Measurements from ENCODE around the gene RTP5. TPM values are rescaled to one million over a fixed set of nuclear protein-coding genes. Genes with fewer than 3 reads are reported as not detected.
A peak's percentile ranks its signal among the peaks of the same experiment; 100 is the strongest.
"Not testable (repeated sequence)": the region's sequence is repeated elsewhere in the genome, so short reads cannot be mapped to it uniquely, and the experiment has no call there.

The RTP5 gene
- total RNA-seq, 1 donor: not detected

GRCh38 chr2:241827394-241827793 lies 42.1 kb upstream of the RTP5 start:
- no peak overlapping the region for H3K4me3 ChIP-seq (ENCODE audit: low read depth, low read length)
- no peak for TF ChIP-seq CTCF (IDR thresholded peaks at IDR 0.05; ENCODE audit: insufficient read depth, low read length)
- DNase-seq (ENCODE audit: low read depth): no peak

- TF ChIP-seq CTCF (IDR thresholded peaks at IDR 0.05; ENCODE audit: insufficient read depth, low read length): no peak
- peak; percentile 64 for DNase-seq (ENCODE audit: low read depth)
- no peak overlapping the region for H3K4me3 ChIP-seq (ENCODE audit: low read depth, low read length)
These were observed 36.3 kb upstream of the RTP5 start for GRCh38 chr2:241833101-241833663.

GRCh38 chr2:241833756-241834526 lies 35.6 kb upstream of the RTP5 start:
- not testable (repeated sequence) for DNase-seq (ENCODE audit: low read depth); H3K4me3 ChIP-seq (ENCODE audit: low read depth, low read length)

- DNase-seq (ENCODE audit: low read depth): no peak
- no peak overlapping the region for H3K4me3 ChIP-seq (ENCODE audit: low read depth, low read length)
- TF ChIP-seq CTCF (IDR thresholded peaks at IDR 0.05; ENCODE audit: insufficient read depth, low read length): no peak
These were observed 34.9 kb upstream of the RTP5 start for GRCh38 chr2:241834527-241835210.

- H3K4me3 ChIP-seq (ENCODE audit: low read depth, low read length): no peak overlapping the region
- DNase-seq (ENCODE audit: low read depth): no peak
- TF ChIP-seq CTCF (IDR thresholded peaks at IDR 0.05; ENCODE audit: insufficient read depth, low read length): no peak
These were observed 33.9 kb upstream of the RTP5 start for GRCh38 chr2:241835611-241836010.

GRCh38 chr2:241836292-241836691 lies 33.2 kb upstream of the RTP5 start:
- no peak for TF ChIP-seq CTCF (IDR thresholded peaks at IDR 0.05; ENCODE audit: insufficient read depth, low read length)
- no peak overlapping the region for H3K4me3 ChIP-seq (ENCODE audit: low read depth, low read length)
- no peak for DNase-seq (ENCODE audit: low read depth)

- TF ChIP-seq CTCF (IDR thresholded peaks at IDR 0.05; ENCODE audit: insufficient read depth, low read length): no peak
- no peak overlapping the region for H3K4me3 ChIP-seq (ENCODE audit: low read depth, low read length)
- DNase-seq (ENCODE audit: low read depth): no peak
These were observed 32.1 kb upstream of the RTP5 start for GRCh38 chr2:241837197-241837965.

Data from fibroblast of the aortic adventitia (primary cell).